AG04450 (cell line): ENCODE results near the gene CYS1. TPM values are rescaled to one million over a fixed set of nuclear protein-coding genes. Genes with fewer than 3 reads are reported as not detected.

Source experiments
- CTCF ChIA-PET: fragments of 300-600, 350-600 bp; formaldehyde crosslinking; extraction: SDS; loops from one replicate; lab custom pipeline; 2022; ENCODE audit warnings: antibody characterized with exemption, inconsistent platforms; lab: Charles Lee
- POLR2A ChIA-PET: fragments of 350-600 bp; formaldehyde crosslinking; extraction: SDS; loops from one replicate; lab custom pipeline; 2021; ENCODE audit warnings: antibody characterized with exemption, inconsistent platforms; lab: Yijun Ruan, JAX
- DNase-seq: peaks from one replicate; pipeline ENCODE4 v3.0.0-alpha.2; 2011; ENCODE audit warnings: low read depth, low spot score
- H3K27ac ChIP-seq: one replicate; pipeline ENCODE4 v1.5.1; 2012; ENCODE audit warnings: low read depth, low read length, control low read depth
- H3K27me3 ChIP-seq: one replicate; pipeline ENCODE4 v1.6.0; 2012; ENCODE audit warnings: low read length; ENCODE audit not compliant: control insufficient read depth, insufficient read depth
- H3K4me3 ChIP-seq: 2 replicates; pipeline ENCODE4 v1.5.1; 2011; ENCODE audit warnings: mild to moderate bottlenecking, low read depth, low read length, control low read depth
- H3K9me3 ChIP-seq: 2 replicates; pipeline ENCODE4 v1.5.1; 2012; ENCODE audit warnings: low read length; ENCODE audit not compliant: control insufficient read depth, insufficient read depth
- polyA plus RNA-seq: library from polyadenylated mRNA; depleted of rRNA; stranded (reverse); fragments of >200 nt; gene quantifications from 2 replicates; pipeline ENCODE4 v1.2.3, GENCODE V29; 2011
- TF ChIP-seq, protein P1 (sequence below): IDR thresholded peaks from 2 replicates; pipeline ENCODE4 v1.5.1; 2011; ENCODE audit warnings: low read depth, low read length, control low read depth, inconsistent platforms

CYS1 gene
- polyA plus RNA-seq, 1 experiment: 0.12 TPM

DNA sequence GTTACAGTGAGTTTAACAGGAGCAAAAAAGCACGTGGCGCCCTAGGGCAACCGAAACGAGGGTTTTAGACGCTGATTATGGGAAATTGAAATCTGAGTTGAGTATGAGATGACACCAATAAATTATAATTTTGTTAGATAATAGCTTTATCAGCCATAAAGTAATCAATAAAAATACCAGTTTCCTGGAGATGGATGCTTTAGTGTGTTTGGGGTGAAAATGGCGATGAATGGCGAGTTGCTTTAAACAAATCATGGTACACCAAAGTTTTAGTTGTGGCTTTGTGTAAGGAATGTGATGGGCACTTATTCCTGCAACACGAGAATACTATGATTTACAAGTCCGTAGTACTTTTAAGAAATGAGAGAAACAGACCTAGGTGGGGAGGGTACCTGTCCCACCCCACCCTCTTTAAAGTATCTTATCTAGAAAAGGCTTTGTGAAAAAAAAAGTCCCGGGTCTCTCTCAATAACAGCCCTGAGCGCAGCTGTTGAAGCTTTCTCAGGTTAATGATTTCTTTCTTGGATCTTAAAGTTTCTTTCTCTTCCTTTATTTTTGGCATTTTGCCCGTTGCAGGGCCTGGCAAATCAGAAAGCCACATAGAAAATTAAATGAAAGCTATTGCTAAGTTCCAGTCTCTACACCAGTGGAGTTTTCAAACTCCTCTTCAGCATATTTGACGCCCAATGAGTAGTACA lies 40.8 kb upstream of the CYS1 start:
- TF ChIP-seq, protein P1, sequence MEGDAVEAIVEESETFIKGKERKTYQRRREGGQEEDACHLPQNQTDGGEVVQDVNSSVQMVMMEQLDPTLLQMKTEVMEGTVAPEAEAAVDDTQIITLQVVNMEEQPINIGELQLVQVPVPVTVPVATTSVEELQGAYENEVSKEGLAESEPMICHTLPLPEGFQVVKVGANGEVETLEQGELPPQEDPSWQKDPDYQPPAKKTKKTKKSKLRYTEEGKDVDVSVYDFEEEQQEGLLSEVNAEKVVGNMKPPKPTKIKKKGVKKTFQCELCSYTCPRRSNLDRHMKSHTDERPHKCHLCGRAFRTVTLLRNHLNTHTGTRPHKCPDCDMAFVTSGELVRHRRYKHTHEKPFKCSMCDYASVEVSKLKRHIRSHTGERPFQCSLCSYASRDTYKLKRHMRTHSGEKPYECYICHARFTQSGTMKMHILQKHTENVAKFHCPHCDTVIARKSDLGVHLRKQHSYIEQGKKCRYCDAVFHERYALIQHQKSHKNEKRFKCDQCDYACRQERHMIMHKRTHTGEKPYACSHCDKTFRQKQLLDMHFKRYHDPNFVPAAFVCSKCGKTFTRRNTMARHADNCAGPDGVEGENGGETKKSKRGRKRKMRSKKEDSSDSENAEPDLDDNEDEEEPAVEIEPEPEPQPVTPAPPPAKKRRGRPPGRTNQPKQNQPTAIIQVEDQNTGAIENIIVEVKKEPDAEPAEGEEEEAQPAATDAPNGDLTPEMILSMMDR: no peak
- POLR2A ChIA-PET: no interaction called here
- no peaks in the 10 kb centered on the region for H3K9me3 ChIP-seq
- peak overlapping the region; percentile 70 for H3K27ac ChIP-seq
- H3K27me3 ChIP-seq: no peaks in the 10 kb centered on the region
- no peak for DNase-seq
- CTCF ChIA-PET: interaction anchor here (0.6 to 2.3 kb wide), 3 partner anchors 307 to 316 kb away, joined by 3 to 10 read pairs (median 3); no protein-coding TSS in a partner anchor
- H3K4me3 ChIP-seq: peak overlapping the region; percentile 79

DNA sequence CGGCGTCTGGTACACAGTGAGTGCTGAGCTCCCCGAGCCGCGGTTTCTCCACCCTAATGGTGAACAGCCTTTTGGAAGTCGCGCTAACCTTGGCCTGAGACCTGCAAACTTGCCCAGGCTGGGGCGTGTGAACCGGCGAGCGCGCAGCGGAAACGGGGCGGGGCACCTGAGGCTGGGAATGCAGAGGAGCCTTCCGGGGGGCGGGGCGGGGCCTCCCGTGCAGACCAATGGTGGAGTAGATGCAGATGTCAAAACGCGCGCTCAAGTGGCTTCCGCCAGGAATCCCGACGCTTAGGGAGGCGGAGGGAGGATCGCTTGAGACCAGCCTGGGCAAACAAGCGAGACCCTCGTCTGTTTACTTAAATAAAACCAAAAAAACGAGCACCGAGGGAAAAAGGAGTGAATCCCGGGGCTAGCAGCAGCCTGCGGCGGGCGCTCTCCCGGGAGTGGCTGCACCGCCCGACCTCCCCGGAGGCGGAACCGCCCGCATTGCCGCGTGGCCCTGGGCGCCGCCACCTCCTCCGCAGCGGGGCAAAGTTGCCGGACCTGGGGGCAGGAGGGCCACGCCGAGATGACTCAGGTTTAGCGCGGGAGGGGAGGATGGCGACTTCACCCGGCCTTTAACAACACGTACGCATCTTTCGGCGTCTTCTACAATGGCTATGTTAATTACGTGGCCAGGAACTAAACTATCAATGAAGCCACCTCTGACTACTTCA lies 40.1 kb upstream of the CYS1 start:
- no peaks in the 10 kb centered on the region for H3K9me3 ChIP-seq
- no peaks in the 10 kb centered on the region for H3K27me3 ChIP-seq
- DNase-seq: peak; percentile 55
- H3K27ac ChIP-seq: peak overlapping the region; percentile 70
- peak overlapping the region; percentile 79 for H3K4me3 ChIP-seq
- POLR2A ChIA-PET: no interaction called here
- TF ChIP-seq, protein P1: no peak
- CTCF ChIA-PET: interaction anchor here (0.6 to 3.6 kb wide), 4 partner anchors 48 to 317 kb away, joined by 3 to 18 read pairs (median 9); no protein-coding TSS in a partner anchor

DNA sequence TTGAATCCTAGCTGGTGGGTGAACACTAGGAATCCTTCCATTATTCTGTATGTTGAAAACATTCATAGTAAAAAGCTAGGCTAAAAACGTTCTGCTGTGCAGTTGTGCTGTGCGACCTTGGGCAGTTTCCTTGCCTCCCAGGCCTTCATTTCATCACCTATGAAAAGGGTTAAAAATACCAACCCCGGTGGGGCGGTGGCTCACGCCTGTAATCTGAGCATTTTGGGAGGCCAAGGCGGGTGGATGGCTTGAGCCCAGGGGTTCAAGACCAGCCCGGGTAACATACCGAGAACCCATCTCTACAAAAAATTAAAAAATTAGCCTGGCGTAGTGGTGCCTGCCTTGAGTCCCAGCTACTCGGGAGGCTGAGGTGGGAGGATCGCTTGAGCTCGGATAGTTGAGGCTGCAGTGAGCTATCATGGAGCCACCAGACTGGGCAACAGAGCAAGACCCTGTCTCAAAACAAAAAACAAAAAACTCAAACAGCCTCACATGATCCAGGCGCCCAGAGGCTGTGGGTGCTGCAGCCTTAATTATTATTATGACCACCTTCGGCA lies 39.5 kb upstream of the CYS1 start:
- DNase-seq: no peak
- peak overlapping the region; percentile 31 for H3K27ac ChIP-seq
- peak overlapping the region; percentile 79 for H3K4me3 ChIP-seq
- H3K9me3 ChIP-seq: no peaks in the 10 kb centered on the region
- TF ChIP-seq, protein P1: no peak
- ChIA-PET POLR2A (interaction anchor here (0.9 kb wide), 1 partner anchor 184 kb away, joined by 3 read pairs; no protein-coding TSS in a partner anchor), CTCF (interaction anchor here (0.6 to 3.6 kb wide), 4 partner anchors 47 to 315 kb away, joined by 3 to 18 read pairs (median 9); no protein-coding TSS in a partner anchor)
- H3K27me3 ChIP-seq: no peaks in the 10 kb centered on the region

DNA sequence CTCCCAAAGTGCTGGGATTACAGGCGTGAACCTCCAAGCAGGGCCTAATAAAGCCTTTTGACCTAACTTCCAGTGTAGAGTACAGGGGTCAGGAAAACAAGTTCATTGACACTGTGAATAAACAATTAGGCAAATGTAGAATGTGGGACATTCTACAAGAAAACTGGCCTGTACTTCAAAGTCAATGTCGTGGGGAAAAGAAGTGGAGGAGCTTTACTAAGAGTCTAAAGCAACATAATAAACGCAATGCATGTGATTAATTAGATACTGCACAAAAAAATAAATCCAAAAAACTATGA lies 38.8 kb upstream of the CYS1 start:
- H3K27ac ChIP-seq: no peak overlapping the region
- no peaks in the 10 kb centered on the region for H3K27me3 ChIP-seq
- H3K4me3 ChIP-seq: no peak overlapping the region
- TF ChIP-seq, protein P1: no peak
- no peaks in the 10 kb centered on the region for H3K9me3 ChIP-seq
- CTCF ChIA-PET: interaction anchor here (0.6 to 3.6 kb wide), 4 partner anchors 47 to 316 kb away, joined by 3 to 18 read pairs (median 4); no protein-coding TSS in a partner anchor
- POLR2A ChIA-PET: interaction anchor here (0.9 kb wide), 1 partner anchor 184 kb away, joined by 3 read pairs; no protein-coding TSS in a partner anchor
- DNase-seq: no peak
